Measurements from ENCODE around the gene IL4R.

DNA sequence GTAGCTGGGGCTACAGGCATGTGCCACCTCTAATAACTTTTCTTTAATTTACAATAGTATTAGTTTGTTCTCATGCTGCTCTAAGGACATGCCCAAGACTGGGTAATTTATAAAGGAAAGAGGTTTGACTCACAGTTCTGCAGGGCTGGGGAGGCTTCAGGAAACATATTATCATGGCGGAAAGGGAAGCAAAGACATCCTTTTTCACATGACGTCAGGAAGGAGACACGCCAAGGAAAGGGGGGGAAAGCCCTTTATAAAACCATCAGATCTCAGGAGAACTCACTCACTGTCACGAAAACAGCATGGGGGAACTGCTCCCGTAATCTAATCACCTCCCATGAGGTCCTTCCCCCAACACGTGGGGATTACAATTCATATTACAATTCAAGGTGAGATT, 18.3 kb downstream of the IL4R start:
- TF ChIP-seq NANOG (IDR thresholded peaks at IDR 0.05; ENCODE audit: borderline replicate concordance) (no peak), POLR2AphosphoS5 (IDR thresholded peaks at IDR 0.05; ENCODE audit: low read depth) (no peak), JUNB (IDR thresholded peaks at IDR 0.05; ENCODE audit: unreplicated experiment) (no peak), EZH2 (IDR thresholded peaks at IDR 0.05; ENCODE audit: low read depth, unreplicated experiment) (no peak)
- TF ChIP-seq, protein P1, sequence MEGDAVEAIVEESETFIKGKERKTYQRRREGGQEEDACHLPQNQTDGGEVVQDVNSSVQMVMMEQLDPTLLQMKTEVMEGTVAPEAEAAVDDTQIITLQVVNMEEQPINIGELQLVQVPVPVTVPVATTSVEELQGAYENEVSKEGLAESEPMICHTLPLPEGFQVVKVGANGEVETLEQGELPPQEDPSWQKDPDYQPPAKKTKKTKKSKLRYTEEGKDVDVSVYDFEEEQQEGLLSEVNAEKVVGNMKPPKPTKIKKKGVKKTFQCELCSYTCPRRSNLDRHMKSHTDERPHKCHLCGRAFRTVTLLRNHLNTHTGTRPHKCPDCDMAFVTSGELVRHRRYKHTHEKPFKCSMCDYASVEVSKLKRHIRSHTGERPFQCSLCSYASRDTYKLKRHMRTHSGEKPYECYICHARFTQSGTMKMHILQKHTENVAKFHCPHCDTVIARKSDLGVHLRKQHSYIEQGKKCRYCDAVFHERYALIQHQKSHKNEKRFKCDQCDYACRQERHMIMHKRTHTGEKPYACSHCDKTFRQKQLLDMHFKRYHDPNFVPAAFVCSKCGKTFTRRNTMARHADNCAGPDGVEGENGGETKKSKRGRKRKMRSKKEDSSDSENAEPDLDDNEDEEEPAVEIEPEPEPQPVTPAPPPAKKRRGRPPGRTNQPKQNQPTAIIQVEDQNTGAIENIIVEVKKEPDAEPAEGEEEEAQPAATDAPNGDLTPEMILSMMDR (conservative IDR thresholded peaks at IDR 0.05; ENCODE audit: low read depth in 2 of 2): no peak

Data from GM23338 (cell line).